ENCODE results near the gene ZYG11B.

GRCh38 chr1:52836035-52836434, 109.8 kb downstream of the ZYG11B start:
- no peak for TF ChIP-seq CTCF (IDR thresholded peaks at IDR 0.05)
- no peak for TF ChIP-seq EP300 (IDR thresholded peaks at IDR 0.05)

All from ovary (tissue), 3 donors.